SU-DHL-6 (cell line): Measurements from ENCODE around the gene AKAP6.

ENCODE experiments used
- EZH2phosphoT487 ChIP-seq: fragments of 200-600 bp; sonication (generic), shearing (Covaris generic); conservative IDR thresholded peaks from 2 replicates; pipeline ENCODE4 v1.6.1; 2018; ENCODE audit warnings: mild to moderate bottlenecking, antibody characterized with exemption, low read length, moderate library complexity, mixed read lengths
- TF ChIP-seq, protein P1 (sequence below): fragments of 200-600 bp; sonication (generic); IDR thresholded peaks from one replicate; pipeline ENCODE4 v1.5.1; 2017; ENCODE audit warnings: antibody characterized with exemption, mild to moderate bottlenecking, low read length, moderate library complexity; ENCODE audit not compliant: insufficient read depth, poor library complexity, severe bottlenecking

DNA sequence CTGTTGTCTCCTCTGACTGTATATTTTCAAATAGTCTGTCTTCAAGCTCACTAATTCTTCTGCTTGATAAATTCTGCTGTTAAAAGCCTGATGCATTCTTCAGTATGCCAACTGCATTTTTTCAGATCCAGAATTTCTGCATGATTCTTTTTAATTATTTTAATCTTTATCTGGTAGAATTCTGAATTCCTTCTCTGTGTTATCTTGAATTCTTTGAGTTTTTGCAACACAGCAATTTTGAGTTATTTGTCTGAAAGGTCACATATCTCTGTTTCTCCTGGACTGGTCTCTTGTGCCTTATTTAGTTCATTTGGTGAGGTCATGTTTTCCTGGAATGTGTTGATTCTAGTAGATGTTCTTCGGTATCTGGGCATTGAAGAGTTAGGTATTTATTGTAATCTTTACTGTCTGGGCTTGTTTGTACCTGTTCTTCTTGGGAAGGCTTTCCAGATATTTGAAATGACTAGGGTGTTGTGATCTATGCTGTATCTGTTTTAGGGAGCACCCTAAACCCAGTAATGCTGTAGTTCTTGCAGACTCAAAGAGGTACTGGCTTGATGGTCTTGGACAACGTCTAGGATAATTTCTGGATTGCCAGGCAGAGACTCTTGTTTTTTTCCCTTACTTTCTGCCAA lies 415.8 kb downstream of the AKAP6 start:
- TF ChIP-seq, protein P1, sequence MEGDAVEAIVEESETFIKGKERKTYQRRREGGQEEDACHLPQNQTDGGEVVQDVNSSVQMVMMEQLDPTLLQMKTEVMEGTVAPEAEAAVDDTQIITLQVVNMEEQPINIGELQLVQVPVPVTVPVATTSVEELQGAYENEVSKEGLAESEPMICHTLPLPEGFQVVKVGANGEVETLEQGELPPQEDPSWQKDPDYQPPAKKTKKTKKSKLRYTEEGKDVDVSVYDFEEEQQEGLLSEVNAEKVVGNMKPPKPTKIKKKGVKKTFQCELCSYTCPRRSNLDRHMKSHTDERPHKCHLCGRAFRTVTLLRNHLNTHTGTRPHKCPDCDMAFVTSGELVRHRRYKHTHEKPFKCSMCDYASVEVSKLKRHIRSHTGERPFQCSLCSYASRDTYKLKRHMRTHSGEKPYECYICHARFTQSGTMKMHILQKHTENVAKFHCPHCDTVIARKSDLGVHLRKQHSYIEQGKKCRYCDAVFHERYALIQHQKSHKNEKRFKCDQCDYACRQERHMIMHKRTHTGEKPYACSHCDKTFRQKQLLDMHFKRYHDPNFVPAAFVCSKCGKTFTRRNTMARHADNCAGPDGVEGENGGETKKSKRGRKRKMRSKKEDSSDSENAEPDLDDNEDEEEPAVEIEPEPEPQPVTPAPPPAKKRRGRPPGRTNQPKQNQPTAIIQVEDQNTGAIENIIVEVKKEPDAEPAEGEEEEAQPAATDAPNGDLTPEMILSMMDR, result no peak
- TF ChIP-seq EZH2phosphoT487, result no peak
